OCI-LY7 (cell line): Measurements from ENCODE around the gene STX8.

ENCODE experiments used
- EZH2phosphoT487 ChIP-seq: fragments of 200-600 bp; sonication (generic); IDR thresholded peaks from 2 replicates; pipeline ENCODE4 v1.6.1; 2018; ENCODE audit warnings: low read depth, borderline replicate concordance, mild to moderate bottlenecking, mixed run types, antibody characterized with exemption, low read length, moderate library complexity, mixed read lengths
- TF ChIP-seq, protein P1 (sequence below): fragments of 200-600 bp; sonication (generic); conservative IDR thresholded peaks from 2 replicates; pipeline ENCODE4 v1.5.1; 2014; ENCODE audit warnings: mild to moderate bottlenecking, antibody characterized with exemption, low read length, moderate library complexity, mixed read lengths

DNA sequence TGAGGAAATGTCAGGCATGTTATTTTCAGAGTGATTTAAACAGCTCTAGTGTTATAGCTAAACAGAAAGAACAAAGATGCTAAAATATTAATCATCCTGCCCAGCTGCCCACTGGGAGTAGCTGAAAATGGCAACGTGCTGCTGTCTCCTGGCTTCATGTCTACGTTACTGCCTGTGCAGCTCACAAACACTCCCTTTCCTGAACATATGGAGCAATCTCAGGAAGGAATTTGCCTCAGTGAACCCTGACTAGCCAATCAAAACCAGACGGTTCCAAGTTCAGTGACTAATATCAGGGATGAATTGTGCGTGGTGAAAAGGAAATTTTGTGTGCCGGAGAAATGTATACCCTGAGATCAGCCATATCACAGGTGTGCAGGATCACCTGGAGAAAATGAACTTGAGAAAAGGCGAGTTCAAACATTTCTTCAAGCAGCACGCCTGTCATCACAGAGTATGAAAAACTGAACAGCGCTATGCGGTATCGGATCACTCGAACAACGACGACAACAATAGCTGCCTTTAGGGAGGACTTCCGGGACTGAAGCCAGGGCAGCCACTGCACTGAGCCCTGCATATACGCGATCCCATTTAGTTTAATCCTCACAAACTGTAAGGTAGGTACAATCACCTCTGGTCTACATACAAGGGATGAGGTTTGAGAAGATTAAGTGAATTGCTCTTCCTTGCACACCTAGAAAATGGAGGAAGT lies 110.3 kb downstream of the STX8 start:
- TF ChIP-seq, protein P1, sequence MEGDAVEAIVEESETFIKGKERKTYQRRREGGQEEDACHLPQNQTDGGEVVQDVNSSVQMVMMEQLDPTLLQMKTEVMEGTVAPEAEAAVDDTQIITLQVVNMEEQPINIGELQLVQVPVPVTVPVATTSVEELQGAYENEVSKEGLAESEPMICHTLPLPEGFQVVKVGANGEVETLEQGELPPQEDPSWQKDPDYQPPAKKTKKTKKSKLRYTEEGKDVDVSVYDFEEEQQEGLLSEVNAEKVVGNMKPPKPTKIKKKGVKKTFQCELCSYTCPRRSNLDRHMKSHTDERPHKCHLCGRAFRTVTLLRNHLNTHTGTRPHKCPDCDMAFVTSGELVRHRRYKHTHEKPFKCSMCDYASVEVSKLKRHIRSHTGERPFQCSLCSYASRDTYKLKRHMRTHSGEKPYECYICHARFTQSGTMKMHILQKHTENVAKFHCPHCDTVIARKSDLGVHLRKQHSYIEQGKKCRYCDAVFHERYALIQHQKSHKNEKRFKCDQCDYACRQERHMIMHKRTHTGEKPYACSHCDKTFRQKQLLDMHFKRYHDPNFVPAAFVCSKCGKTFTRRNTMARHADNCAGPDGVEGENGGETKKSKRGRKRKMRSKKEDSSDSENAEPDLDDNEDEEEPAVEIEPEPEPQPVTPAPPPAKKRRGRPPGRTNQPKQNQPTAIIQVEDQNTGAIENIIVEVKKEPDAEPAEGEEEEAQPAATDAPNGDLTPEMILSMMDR = no peak
- TF ChIP-seq EZH2phosphoT487 = no peak
